Caco-2 (cell line): ENCODE results near the gene XRCC5. TPM values are rescaled to one million over a fixed set of nuclear protein-coding genes. Genes with fewer than 3 reads are reported as not detected.

Experiments
- BruUV-seq: library from RNA; stranded (reverse); fragments of 400-500 nt; replicated peaks from 2 replicates; lab custom pipeline; 2021; lab: Mats Ljungman, UMichigan
- CTCF ChIA-PET: fragments of 300-600 bp; sonication (Branson Sonifier 250); formaldehyde crosslinking; loops from one replicate; lab custom pipeline; 2022; ENCODE audit warnings: antibody characterized with exemption; lab: Charles Lee
- POLR2A ChIA-PET: fragments of 300-600 bp; sonication (Branson Sonifier 250); formaldehyde crosslinking; loops from one replicate; lab custom pipeline; 2022; ENCODE audit warnings: antibody characterized with exemption; lab: Charles Lee
- DNase-seq, 2 experiments: peaks; one replicate each; pipeline versions ENCODE4 v3.0.0 to v3.0.0-alpha.2; 2020 to 2022
- H3K27me3 ChIP-seq: replicated peaks from 2 replicates; pipeline ENCODE4 v1.6.0; 2011; ENCODE audit warnings: low read length; ENCODE audit not compliant: control insufficient read depth, insufficient read depth
- H3K36me3 ChIP-seq: 2 replicates; pipeline ENCODE4 v1.5.1; 2011; ENCODE audit warnings: low read length; ENCODE audit not compliant: control insufficient read depth, insufficient read depth
- H3K4me1 ChIP-seq: fragments of 250-450 bp; sonication (Bioruptor Pico); 2 replicates; pipeline ENCODE4 v1.5.1; 2020; ENCODE audit warnings: mild to moderate bottlenecking
- H3K4me3 ChIP-seq: 2 replicates; pipeline ENCODE4 v1.5.1; 2011; ENCODE audit warnings: low read depth, mild to moderate bottlenecking, control low read depth, low read length
- H3K9me3 ChIP-seq: fragments of 250-450 bp; sonication (Bioruptor Pico); 2 replicates; pipeline ENCODE4 v1.5.1; 2020; ENCODE audit warnings: mild to moderate bottlenecking, moderate library complexity
- H3K27ac Mint-ChIP-seq: one replicate; pipeline ENCODE4 v1.8.0; 2022; ENCODE audit warnings: mixed read lengths; ENCODE audit not compliant: unreplicated experiment
- H3K27me3 Mint-ChIP-seq: one replicate; pipeline ENCODE4 v1.8.0; 2022; ENCODE audit warnings: mixed read lengths; ENCODE audit not compliant: insufficient read depth, unreplicated experiment
- H3K36me3 Mint-ChIP-seq: one replicate; pipeline ENCODE4 v1.8.0; 2022; ENCODE audit warnings: mild to moderate bottlenecking, mixed read lengths; ENCODE audit not compliant: insufficient read depth, unreplicated experiment
- H3K4me1 Mint-ChIP-seq: one replicate; pipeline ENCODE4 v1.8.0; 2022; ENCODE audit warnings: low read depth, mixed read lengths; ENCODE audit not compliant: unreplicated experiment
- H3K4me3 Mint-ChIP-seq: one replicate; pipeline ENCODE4 v1.8.0; 2022; ENCODE audit warnings: mild to moderate bottlenecking, moderate library complexity, mixed read lengths; ENCODE audit not compliant: unreplicated experiment
- H3K9me3 Mint-ChIP-seq: one replicate; pipeline ENCODE4 v1.8.0; 2022; ENCODE audit warnings: mixed read lengths; ENCODE audit not compliant: unreplicated experiment
- CTCF ChIP-seq, 2 experiments: fragments of 200-600 bp in 1 of 2; IDR thresholded peaks; 1 replicate in 1 of 2; 2 replicates in 1 of 2; pipeline versions ENCODE4 v1.5.1 to v1.8.0; 2011 to 2022; ENCODE audit warnings: antibody characterized with exemption in 1 of 2, control low read depth in 1 of 2, inconsistent platforms in 1 of 2, low read depth in 1 of 2, low read length in 1 of 2, mild to moderate bottlenecking in 1 of 2, moderate library complexity in 1 of 2; ENCODE audit not compliant: insufficient read depth in 1 of 2, severe bottlenecking in 1 of 2, unreplicated experiment in 1 of 2
- intact Hi-C: fragments of 100-400 bp; cut with micrococcal nuclease; formaldehyde crosslinking; loops from one replicate; pipeline ENCODE4 v1.10.0; 2022; ENCODE audit not compliant: unreplicated experiment
- total RNA-seq: library from RNA; stranded (reverse); gene quantifications from 2 replicates; pipeline ENCODE4 v1.2.3, GENCODE V29; 2022

Gene XRCC5
- total RNA-seq, 1 experiment from 2014 or later, result 319 TPM

- BruUV-seq, result no TSS peak
- CTCF ChIA-PET, result no interaction called here
- Mint-ChIP-seq H3K36me3 (peaks cover 91% of the 10 kb centered on the region), H3K4me1 (no peaks in the 10 kb centered on the region), H3K27ac (no peak overlapping the region), H3K9me3 (no peaks in the 10 kb centered on the region), H3K27me3 (no peaks in the 10 kb centered on the region), H3K4me3 (no peak overlapping the region)
- Histone ChIP-seq H3K27me3 (no peaks in the 10 kb centered on the region), H3K4me3 (no peak overlapping the region), H3K36me3 (peaks cover 13% of the 10 kb centered on the region), H3K4me1 (peaks cover 9% of the 10 kb centered on the region; the same call in 1 of the 2 replicates), H3K9me3 (no peaks in the 10 kb centered on the region; the same call in 1 of the 2 replicates)
- POLR2A ChIA-PET, result no interaction called here
- intact Hi-C loops, result no loop called here
- DNase-seq, result no peak
- no peak for TF ChIP-seq CTCF (IDR thresholded peaks at IDR 0.05; ENCODE audit: insufficient read depth in 1 of 2, low read depth in 1 of 2, low read length in 1 of 2, severe bottlenecking in 1 of 2, unreplicated experiment in 1 of 2)
Measured at GRCh38 chr2:216170076-216170763, 61.1 kb downstream of the XRCC5 start.

- Histone ChIP-seq H3K9me3 (no peaks in the 10 kb centered on the region; the same call in 1 of the 2 replicates), H3K4me3 (no peak overlapping the region), H3K4me1 (peaks cover 9% of the 10 kb centered on the region; the same call in 1 of the 2 replicates), H3K36me3 (peaks cover 11% of the 10 kb centered on the region), H3K27me3 (no peaks in the 10 kb centered on the region)
- no TSS peak for BruUV-seq
- DNase-seq, result no peak
- Mint-ChIP-seq H3K27me3 (no peaks in the 10 kb centered on the region), H3K4me3 (no peak overlapping the region), H3K9me3 (no peaks in the 10 kb centered on the region), H3K27ac (no peak overlapping the region), H3K36me3 (peaks cover 94% of the 10 kb centered on the region), H3K4me1 (no peaks in the 10 kb centered on the region)
- ChIA-PET CTCF (no interaction called here), POLR2A (no interaction called here)
- intact Hi-C loops, result loop anchor here (1.0 kb wide), 1 partner anchor 17 kb away; no protein-coding TSS in a partner anchor
- TF ChIP-seq CTCF (IDR thresholded peaks at IDR 0.05; ENCODE audit: insufficient read depth in 1 of 2, low read depth in 1 of 2, low read length in 1 of 2, severe bottlenecking in 1 of 2, unreplicated experiment in 1 of 2), result no peak
Measured at GRCh38 chr2:216171011-216171410, 61.9 kb downstream of the XRCC5 start.

- Histone ChIP-seq H3K4me3 (no peak overlapping the region), H3K27me3 (no peaks in the 10 kb centered on the region), H3K4me1 (peaks cover 9% of the 10 kb centered on the region; the same call in 1 of the 2 replicates), H3K36me3 (peaks cover 11% of the 10 kb centered on the region), H3K9me3 (no peaks in the 10 kb centered on the region; the same call in 1 of the 2 replicates)
- Mint-ChIP-seq H3K36me3 (peaks cover 94% of the 10 kb centered on the region), H3K27me3 (no peaks in the 10 kb centered on the region), H3K9me3 (no peaks in the 10 kb centered on the region), H3K4me1 (no peaks in the 10 kb centered on the region), H3K4me3 (no peak overlapping the region), H3K27ac (no peak overlapping the region)
- TF ChIP-seq CTCF (IDR thresholded peaks at IDR 0.05; ENCODE audit: insufficient read depth in 1 of 2, low read depth in 1 of 2, low read length in 1 of 2, severe bottlenecking in 1 of 2, unreplicated experiment in 1 of 2), result no peak
- intact Hi-C loops, result no loop called here
- ChIA-PET CTCF (no interaction called here), POLR2A (interaction anchor here (1.2 kb wide), 1 partner anchor 58 kb away, joined by 3 read pairs; no protein-coding TSS in a partner anchor)
- no TSS peak for BruUV-seq
- DNase-seq, result no peak
Measured at GRCh38 chr2:216172493-216172892, 63.3 kb downstream of the XRCC5 start.
